ENCODE results near the gene SFXN2.

DNA sequence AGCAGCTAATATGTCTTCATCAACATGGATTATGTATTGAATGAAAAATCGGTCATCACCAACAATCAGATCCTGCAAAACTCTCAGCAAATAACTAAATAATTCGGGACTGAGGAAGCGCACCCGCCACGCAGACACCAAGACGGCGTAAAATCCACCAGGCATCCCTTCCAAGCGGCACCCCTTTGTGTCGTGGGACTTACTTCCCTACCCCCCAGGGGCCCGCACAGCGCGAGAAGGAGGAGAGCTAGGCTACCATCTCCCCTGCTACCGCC, 960 bp upstream of the SFXN2 start:
- TF ChIP-seq, protein P1, sequence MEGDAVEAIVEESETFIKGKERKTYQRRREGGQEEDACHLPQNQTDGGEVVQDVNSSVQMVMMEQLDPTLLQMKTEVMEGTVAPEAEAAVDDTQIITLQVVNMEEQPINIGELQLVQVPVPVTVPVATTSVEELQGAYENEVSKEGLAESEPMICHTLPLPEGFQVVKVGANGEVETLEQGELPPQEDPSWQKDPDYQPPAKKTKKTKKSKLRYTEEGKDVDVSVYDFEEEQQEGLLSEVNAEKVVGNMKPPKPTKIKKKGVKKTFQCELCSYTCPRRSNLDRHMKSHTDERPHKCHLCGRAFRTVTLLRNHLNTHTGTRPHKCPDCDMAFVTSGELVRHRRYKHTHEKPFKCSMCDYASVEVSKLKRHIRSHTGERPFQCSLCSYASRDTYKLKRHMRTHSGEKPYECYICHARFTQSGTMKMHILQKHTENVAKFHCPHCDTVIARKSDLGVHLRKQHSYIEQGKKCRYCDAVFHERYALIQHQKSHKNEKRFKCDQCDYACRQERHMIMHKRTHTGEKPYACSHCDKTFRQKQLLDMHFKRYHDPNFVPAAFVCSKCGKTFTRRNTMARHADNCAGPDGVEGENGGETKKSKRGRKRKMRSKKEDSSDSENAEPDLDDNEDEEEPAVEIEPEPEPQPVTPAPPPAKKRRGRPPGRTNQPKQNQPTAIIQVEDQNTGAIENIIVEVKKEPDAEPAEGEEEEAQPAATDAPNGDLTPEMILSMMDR (IDR thresholded peaks at IDR 0.05): no peak
- TF ChIP-seq EP300 (IDR thresholded peaks at IDR 0.05): no peak

Data from tibial nerve (tissue), 4 donors.